ENCODE data around the gene TGFB1. TPM values are rescaled to one million over a fixed set of nuclear protein-coding genes. Genes with fewer than 3 reads are reported as not detected.

TGFB1 gene
- total and polyA plus RNA-seq, 2 of the 13 experiments (the other 11 are each of a cell fraction or from before 2014, with no cell fraction given): 4.1 to 5.4 TPM

DNA sequence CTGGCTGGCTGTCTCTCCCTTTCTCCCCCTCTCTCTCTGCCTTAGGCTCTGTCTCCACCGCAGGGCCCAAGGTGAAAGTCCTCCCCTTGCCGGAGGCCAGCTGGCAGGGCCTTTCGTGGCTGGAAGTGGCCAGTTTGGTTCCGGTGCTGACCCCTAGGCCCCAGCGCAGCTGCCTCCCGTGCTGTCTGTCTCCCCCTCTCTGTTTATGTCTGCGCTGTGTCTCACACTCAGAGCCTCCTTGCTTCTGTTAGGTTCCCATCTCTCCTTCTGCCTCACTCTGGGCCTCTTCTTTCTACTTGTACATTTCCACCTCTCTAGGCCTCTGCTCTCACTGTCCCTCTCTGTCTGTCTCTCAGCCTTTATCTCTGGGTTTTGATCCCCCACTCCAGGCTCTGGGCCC lies 30.7 kb downstream of the TGFB1 start (continued):
- TF ChIP-seq ZFP90 (CRISPR knock-in tag; IDR thresholded peaks at IDR 0.05; ENCODE audit: borderline replicate concordance) (no peak), NR2F1 (CRISPR knock-in tag; IDR thresholded peaks at IDR 0.05) (peak in 1 of 2 experiments; percentile 51; a peak in 1 of 4 replicates), ZNF251 (CRISPR knock-in tag; IDR thresholded peaks at IDR 0.05) (no peak), ZNF510 (CRISPR knock-in tag; IDR thresholded peaks at IDR 0.05; ENCODE audit: low read depth) (no peak), ASH2L (IDR thresholded peaks at IDR 0.05; ENCODE audit: insufficient read length, low read depth, low read length) (peak; percentile 48), FOXA1 (IDR thresholded peaks at IDR 0.05) (no peak), FOXA1 (CRISPR knock-in tag; IDR thresholded peaks at IDR 0.05) (no peak), EP300 (IDR thresholded peaks at IDR 0.05; ENCODE audit: low read depth in 2 of 2, low read length in 2 of 2) (peak in 1 of 2 experiments; percentile 16; a peak in 1 of 4 replicates), EP300 (CRISPR knock-in tag; IDR thresholded peaks at IDR 0.05; ENCODE audit: borderline replicate concordance) (no peak), ZNF782 (CRISPR knock-in tag; IDR thresholded peaks at IDR 0.05; ENCODE audit: borderline replicate concordance) (no peak), ZNF768 (CRISPR knock-in tag; IDR thresholded peaks at IDR 0.05) (peak; percentile 93), HOXD1 (CRISPR knock-in tag; IDR thresholded peaks at IDR 0.05) (no peak), HOXA3 (CRISPR knock-in tag; IDR thresholded peaks at IDR 0.05) (peak; percentile 58; the same call in 1 of the 2 replicates), ERF (CRISPR knock-in tag; IDR thresholded peaks at IDR 0.05) (0 out of 2 replicates have a peak, but pooled peaks have one; percentile 7), ZNF337 (CRISPR knock-in tag; IDR thresholded peaks at IDR 0.05; ENCODE audit: borderline replicate concordance, low read depth) (no peak), ZNF205 (CRISPR knock-in tag; IDR thresholded peaks at IDR 0.05) (peak; percentile 28; the same call in 1 of the 2 replicates), ZFP41 (CRISPR knock-in tag; IDR thresholded peaks at IDR 0.05; ENCODE audit: borderline replicate concordance) (no peak), DR1 (CRISPR knock-in tag; IDR thresholded peaks at IDR 0.05) (no peak), HNRNPUL1 (IDR thresholded peaks at IDR 0.05; ENCODE audit: low read depth, low read length) (no peak), ZNF331 (CRISPR knock-in tag; IDR thresholded peaks at IDR 0.05) (0 out of 2 replicates have a peak, but pooled peaks have one; percentile 14), ISX (CRISPR knock-in tag; conservative IDR thresholded peaks at IDR 0.05) (no peak), ZSCAN25 (CRISPR knock-in tag; IDR thresholded peaks at IDR 0.05) (peak; percentile 44; the same call in 1 of the 2 replicates), HNF4G (IDR thresholded peaks at IDR 0.05; ENCODE audit: borderline replicate concordance, low read depth, low read length) (peak; percentile 61; the same call in 1 of the 2 replicates), HNF4G (CRISPR knock-in tag; IDR thresholded peaks at IDR 0.05; ENCODE audit: borderline replicate concordance, low read depth) (no peak), MEIS2 (CRISPR knock-in tag; IDR thresholded peaks at IDR 0.05) (0 out of 2 replicates have a peak, but pooled peaks have one; percentile 39), ZNF296 (CRISPR knock-in tag; conservative IDR thresholded peaks at IDR 0.05) (peak; percentile 94), FOXK2 (IDR thresholded peaks at IDR 0.05) (no peak)
- TF ChIP-seq, protein P1, sequence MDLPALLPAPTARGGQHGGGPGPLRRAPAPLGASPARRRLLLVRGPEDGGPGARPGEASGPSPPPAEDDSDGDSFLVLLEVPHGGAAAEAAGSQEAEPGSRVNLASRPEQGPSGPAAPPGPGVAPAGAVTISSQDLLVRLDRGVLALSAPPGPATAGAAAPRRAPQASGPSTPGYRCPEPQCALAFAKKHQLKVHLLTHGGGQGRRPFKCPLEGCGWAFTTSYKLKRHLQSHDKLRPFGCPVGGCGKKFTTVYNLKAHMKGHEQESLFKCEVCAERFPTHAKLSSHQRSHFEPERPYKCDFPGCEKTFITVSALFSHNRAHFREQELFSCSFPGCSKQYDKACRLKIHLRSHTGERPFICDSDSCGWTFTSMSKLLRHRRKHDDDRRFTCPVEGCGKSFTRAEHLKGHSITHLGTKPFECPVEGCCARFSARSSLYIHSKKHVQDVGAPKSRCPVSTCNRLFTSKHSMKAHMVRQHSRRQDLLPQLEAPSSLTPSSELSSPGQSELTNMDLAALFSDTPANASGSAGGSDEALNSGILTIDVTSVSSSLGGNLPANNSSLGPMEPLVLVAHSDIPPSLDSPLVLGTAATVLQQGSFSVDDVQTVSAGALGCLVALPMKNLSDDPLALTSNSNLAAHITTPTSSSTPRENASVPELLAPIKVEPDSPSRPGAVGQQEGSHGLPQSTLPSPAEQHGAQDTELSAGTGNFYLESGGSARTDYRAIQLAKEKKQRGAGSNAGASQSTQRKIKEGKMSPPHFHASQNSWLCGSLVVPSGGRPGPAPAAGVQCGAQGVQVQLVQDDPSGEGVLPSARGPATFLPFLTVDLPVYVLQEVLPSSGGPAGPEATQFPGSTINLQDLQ (CRISPR knock-in tag; IDR thresholded peaks at IDR 0.05): no peak
- TF ChIP-seq, protein P2, sequence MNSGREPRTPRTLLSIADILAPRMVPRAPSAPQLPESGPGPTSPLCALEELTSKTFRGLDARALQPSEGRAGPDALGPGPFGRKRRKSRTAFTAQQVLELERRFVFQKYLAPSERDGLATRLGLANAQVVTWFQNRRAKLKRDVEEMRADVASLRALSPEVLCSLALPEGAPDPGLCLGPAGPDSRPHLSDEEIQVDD (CRISPR knock-in tag; IDR thresholded peaks at IDR 0.05; ENCODE audit: borderline replicate concordance): no peak
- TF ChIP-seq, protein P3, sequence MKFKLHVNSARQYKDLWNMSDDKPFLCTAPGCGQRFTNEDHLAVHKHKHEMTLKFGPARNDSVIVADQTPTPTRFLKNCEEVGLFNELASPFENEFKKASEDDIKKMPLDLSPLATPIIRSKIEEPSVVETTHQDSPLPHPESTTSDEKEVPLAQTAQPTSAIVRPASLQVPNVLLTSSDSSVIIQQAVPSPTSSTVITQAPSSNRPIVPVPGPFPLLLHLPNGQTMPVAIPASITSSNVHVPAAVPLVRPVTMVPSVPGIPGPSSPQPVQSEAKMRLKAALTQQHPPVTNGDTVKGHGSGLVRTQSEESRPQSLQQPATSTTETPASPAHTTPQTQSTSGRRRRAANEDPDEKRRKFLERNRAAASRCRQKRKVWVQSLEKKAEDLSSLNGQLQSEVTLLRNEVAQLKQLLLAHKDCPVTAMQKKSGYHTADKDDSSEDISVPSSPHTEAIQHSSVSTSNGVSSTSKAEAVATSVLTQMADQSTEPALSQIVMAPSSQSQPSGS (CRISPR knock-in tag; IDR thresholded peaks at IDR 0.05): no peak

Data from HepG2 (cell line).